ENCODE data around the gene BANK1.

- TF ChIP-seq SUZ12 (IDR thresholded peaks at IDR 0.05; ENCODE audit: extremely low read depth, insufficient read depth, insufficient read length) (no peak), YY1 (IDR thresholded peaks at IDR 0.05; ENCODE audit: insufficient read depth, insufficient read length) (no peak)
Observed at GRCh38 chr4:101886826-101887225, 96.3 kb downstream of the BANK1 start.

Data from NT2/D1 (cell line).